Keratinocyte (primary cell): ENCODE measurements around the gene CLDN9. TPM values are rescaled to one million over a fixed set of nuclear protein-coding genes. Genes with fewer than 3 reads are reported as not detected.

ENCODE experiments used
- DNase-seq: peaks from one replicate; pipeline ENCODE4 v3.0.0-alpha.2; 2011; ENCODE audit warnings: low read depth, missing footprints, low spot score
- FAIRE-seq: peaks from 2 replicates; lab custom pipeline; 2011; peaks lifted over from hg19 to GRCh38; lab: Jason Lieb, UNC
- H2AFZ ChIP-seq: 2 replicates; pipeline ENCODE4 v1.6.0; 2012; ENCODE audit warnings: low read length, control low read depth, inconsistent platforms; ENCODE audit not compliant: control insufficient read depth
- H3K27ac ChIP-seq: 2 replicates; pipeline ENCODE4 v1.5.1; 2011; ENCODE audit warnings: low read length; ENCODE audit not compliant: control insufficient read depth, insufficient read depth
- H3K27me3 ChIP-seq: 3 replicates; pipeline ENCODE4 v1.6.0; 2011; ENCODE audit warnings: low read length; ENCODE audit not compliant: control insufficient read depth, insufficient read depth; ENCODE audit errors: extremely low read depth
- H3K36me3 ChIP-seq, 2 experiments: 2 replicates in 1 of 2; 3 replicates in 1 of 2; pipeline ENCODE4 v1.5.1; 2011; ENCODE audit warnings: low read length in 2 of 2, mild to moderate bottlenecking in 1 of 2; ENCODE audit not compliant: control insufficient read depth in 2 of 2, insufficient read depth in 2 of 2; ENCODE audit errors: extremely low read depth in 1 of 2
- H3K4me1 ChIP-seq: 3 replicates; pipeline ENCODE4 v1.5.1; 2011; ENCODE audit warnings: low read length; ENCODE audit not compliant: control insufficient read depth, insufficient read depth; ENCODE audit errors: extremely low read depth
- H3K4me2 ChIP-seq: 3 replicates; pipeline ENCODE4 v1.6.0; 2011; ENCODE audit warnings: low read depth, low read length; ENCODE audit not compliant: control insufficient read depth, insufficient read depth; ENCODE audit errors: extremely low read depth
- H3K4me3 ChIP-seq, 3 experiments: fragments of 200-600 bp in 1 of 3; sonication (generic) in 1 of 3; 2 replicates in 2 of 3; 3 replicates in 1 of 3; pipeline ENCODE4 v1.5.1; 2011 to 2016; ENCODE audit warnings: low read length in 3 of 3, mild to moderate bottlenecking in 3 of 3, control low read depth in 2 of 3, inconsistent platforms in 1 of 3, low read depth in 1 of 3, mixed read lengths in 1 of 3, mixed run types in 1 of 3, moderate library complexity in 1 of 3; ENCODE audit not compliant: control insufficient read depth in 2 of 3, insufficient read depth in 2 of 3; ENCODE audit errors: extremely low read depth in 1 of 3
- H3K79me2 ChIP-seq: 2 replicates; pipeline ENCODE4 v1.6.0; 2012; ENCODE audit warnings: low read length; ENCODE audit not compliant: control insufficient read depth, insufficient read depth
- H3K9ac ChIP-seq: 3 replicates; pipeline ENCODE4 v1.6.0; 2011; ENCODE audit warnings: low read length; ENCODE audit not compliant: control insufficient read depth, insufficient read depth; ENCODE audit errors: extremely low read depth
- H3K9me1 ChIP-seq: 3 replicates; pipeline ENCODE4 v1.6.0; 2011; ENCODE audit warnings: low read length; ENCODE audit not compliant: control insufficient read depth, insufficient read depth; ENCODE audit errors: extremely low read depth
- H3K9me3 ChIP-seq: 2 replicates; pipeline ENCODE4 v1.5.1; 2012; ENCODE audit warnings: low read depth, low read length; ENCODE audit not compliant: control insufficient read depth
- H4K20me1 ChIP-seq: 3 replicates; pipeline ENCODE4 v1.6.0; 2011; ENCODE audit warnings: low read length; ENCODE audit not compliant: control insufficient read depth, insufficient read depth; ENCODE audit errors: extremely low read depth
- EZH2 ChIP-seq: IDR thresholded peaks from one replicate; pipeline ENCODE4 v1.6.1; 2012; ENCODE audit warnings: inconsistent platforms, mild to moderate bottlenecking, low read length, moderate library complexity
- dilution Hi-C: fragments of 300-500 bp; cut with MboI; formaldehyde crosslinking; loops from one replicate; pipeline ENCODE4 v1.7.0; 2020; ENCODE audit warnings: low sequenced_read_pairs; ENCODE audit not compliant: extremely low pct_ligation_motif_present
- polyA plus RNA-seq, 5 experiments: library from polyadenylated mRNA; depleted of rRNA in 3 of 5; stranded (reverse) in 3 of 5; stranded (forward) in 1 of 5; unstranded in 1 of 5; fragments of >200 nt; gene quantifications; 1 replicate in 1 of 5; 2 replicates in 3 of 5; 3 replicates in 1 of 5; pipeline versions ENCODE4 v1.2.1 to v1.2.3, GENCODE V29; 2011 to 2012; ENCODE audit warnings: missing spikeins in 2 of 5, low read depth in 1 of 5, low replicate concordance in 1 of 5
- TF ChIP-seq, protein P1 (sequence below), 3 experiments: IDR thresholded peaks in 1 of 3; conservative IDR thresholded peaks in 1 of 3; optimal IDR thresholded peaks in 1 of 3; 2 replicates in 2 of 3; 3 replicates in 1 of 3; pipeline versions ENCODE3 to v1.5.1; 2011; ENCODE audit warnings: low read length in 3 of 3, mild to moderate bottlenecking in 3 of 3, moderate library complexity in 2 of 3, control low read depth in 1 of 3, inconsistent platforms in 1 of 3; ENCODE audit not compliant: insufficient read depth in 2 of 3; ENCODE audit errors: extremely low read depth in 1 of 3

The CLDN9 gene
- polyA plus RNA-seq, 1 donor (not counting 4 experiments of a cell fraction or from before 2014, with no cell fraction given), result not detected

DNA sequence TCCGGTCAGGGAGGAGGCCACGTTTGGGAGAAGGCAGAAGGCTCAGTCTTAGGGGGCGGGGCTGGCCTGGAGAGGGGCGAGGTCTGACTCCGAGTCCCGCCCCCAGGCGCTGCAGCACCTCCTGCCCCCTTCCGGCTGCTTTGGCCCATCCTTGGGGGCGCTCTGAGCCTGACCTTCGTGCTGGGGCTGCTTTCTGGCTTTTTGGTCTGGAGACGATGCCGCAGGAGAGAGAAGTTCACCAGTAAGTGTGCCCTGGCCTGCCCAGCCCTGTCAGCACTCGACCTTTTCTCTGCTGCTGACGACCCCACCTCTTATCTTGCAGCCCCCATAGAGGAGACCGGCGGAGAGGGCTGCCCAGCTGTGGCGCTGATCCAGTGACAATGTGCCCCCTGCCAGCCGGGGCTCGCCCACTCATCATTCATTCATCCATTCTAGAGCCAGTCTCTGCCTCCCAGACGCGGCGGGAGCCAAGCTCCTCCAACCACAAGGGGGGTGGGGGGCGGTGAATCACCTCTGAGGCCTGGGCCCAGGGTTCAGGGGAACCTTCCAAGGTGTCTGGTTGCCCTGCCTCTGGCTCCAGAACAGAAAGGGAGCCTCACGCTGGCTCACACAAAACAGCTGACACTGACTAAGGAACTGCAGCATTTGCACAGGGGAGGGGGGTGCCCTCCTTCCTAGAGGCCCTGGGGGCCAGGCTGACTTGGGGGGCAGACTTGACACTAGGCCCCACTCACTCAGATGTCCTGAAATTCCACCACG, 8.9 kb downstream of the CLDN9 start:
- Histone ChIP-seq H3K4me2 (peak overlapping the region; percentile 81), H3K9ac (peak overlapping the region; percentile 97), H3K36me3 (peaks cover 10 to 27% of the 10 kb centered on the region in 2 experiments), H3K79me2 (no peaks in the 10 kb centered on the region), H4K20me1 (no peaks in the 10 kb centered on the region), H3K4me3 (peak overlapping the region; percentile 80 to 85 (median 84)), H3K4me1 (peaks cover 25% of the 10 kb centered on the region), H3K9me3 (no peaks in the 10 kb centered on the region), H2AFZ (no peak overlapping the region), H3K27me3 (no peaks in the 10 kb centered on the region), H3K27ac (peak overlapping the region; percentile 97), H3K9me1 (no peaks in the 10 kb centered on the region)
- dilution Hi-C loops, result no loop called here
- FAIRE-seq (peak; percentile 9), DNase-seq (no peak)
- TF ChIP-seq, protein P1, sequence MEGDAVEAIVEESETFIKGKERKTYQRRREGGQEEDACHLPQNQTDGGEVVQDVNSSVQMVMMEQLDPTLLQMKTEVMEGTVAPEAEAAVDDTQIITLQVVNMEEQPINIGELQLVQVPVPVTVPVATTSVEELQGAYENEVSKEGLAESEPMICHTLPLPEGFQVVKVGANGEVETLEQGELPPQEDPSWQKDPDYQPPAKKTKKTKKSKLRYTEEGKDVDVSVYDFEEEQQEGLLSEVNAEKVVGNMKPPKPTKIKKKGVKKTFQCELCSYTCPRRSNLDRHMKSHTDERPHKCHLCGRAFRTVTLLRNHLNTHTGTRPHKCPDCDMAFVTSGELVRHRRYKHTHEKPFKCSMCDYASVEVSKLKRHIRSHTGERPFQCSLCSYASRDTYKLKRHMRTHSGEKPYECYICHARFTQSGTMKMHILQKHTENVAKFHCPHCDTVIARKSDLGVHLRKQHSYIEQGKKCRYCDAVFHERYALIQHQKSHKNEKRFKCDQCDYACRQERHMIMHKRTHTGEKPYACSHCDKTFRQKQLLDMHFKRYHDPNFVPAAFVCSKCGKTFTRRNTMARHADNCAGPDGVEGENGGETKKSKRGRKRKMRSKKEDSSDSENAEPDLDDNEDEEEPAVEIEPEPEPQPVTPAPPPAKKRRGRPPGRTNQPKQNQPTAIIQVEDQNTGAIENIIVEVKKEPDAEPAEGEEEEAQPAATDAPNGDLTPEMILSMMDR (optimal IDR thresholded peaks at IDR 0.05 in 1 of 3, IDR thresholded peaks at IDR 0.05 in 1 of 3, conservative IDR thresholded peaks at IDR 0.05 in 1 of 3; ENCODE audit: extremely low read depth in 1 of 3, insufficient read depth in 2 of 3, low read length in 3 of 3), result peak in 2 of 3 experiments; percentile 32 to 45
- TF ChIP-seq EZH2, result no peak

DNA sequence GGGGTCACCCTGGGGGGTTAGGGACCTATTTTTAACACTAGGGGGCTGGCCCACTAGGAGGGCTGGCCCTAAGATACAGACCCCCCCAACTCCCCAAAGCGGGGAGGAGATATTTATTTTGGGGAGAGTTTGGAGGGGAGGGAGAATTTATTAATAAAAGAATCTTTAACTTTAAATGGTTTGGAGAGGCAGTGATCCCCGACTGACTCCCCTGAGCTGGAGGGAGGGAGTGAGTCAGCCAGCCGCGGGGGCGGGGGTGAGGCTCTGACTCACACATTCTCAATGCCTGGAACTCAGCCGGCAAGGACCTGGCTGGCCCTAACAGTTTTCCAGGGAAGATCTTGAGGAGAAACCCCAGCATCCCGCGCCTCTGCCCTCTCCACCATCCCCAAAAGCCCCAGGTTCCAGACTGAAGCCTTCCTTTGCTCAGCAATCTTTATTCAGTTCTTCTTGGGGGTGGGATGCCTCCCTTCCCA, 9.5 kb downstream of the CLDN9 start:
- dilution Hi-C loops, result no loop called here
- no peaks in the 10 kb centered on the region for H3K9me1 ChIP-seq
- peak; percentile 80 for FAIRE-seq
- DNase-seq, result no peak
- H3K4me2 ChIP-seq, result peak overlapping the region; percentile 81
- H3K4me3 ChIP-seq, result peak overlapping the region; percentile 80 to 85 (median 84)
- no peak for TF ChIP-seq EZH2
- TF ChIP-seq, protein P1 (optimal IDR thresholded peaks at IDR 0.05 in 1 of 3, IDR thresholded peaks at IDR 0.05 in 1 of 3, conservative IDR thresholded peaks at IDR 0.05 in 1 of 3; ENCODE audit: extremely low read depth in 1 of 3, insufficient read depth in 2 of 3, low read length in 3 of 3), result no peak
- no peaks in the 10 kb centered on the region for H4K20me1 ChIP-seq
- H3K79me2 ChIP-seq, result no peaks in the 10 kb centered on the region
- H3K27ac ChIP-seq, result peak overlapping the region; percentile 97
- H3K9me3 ChIP-seq, result no peaks in the 10 kb centered on the region
- peaks cover 25% of the 10 kb centered on the region for H3K4me1 ChIP-seq
- H3K27me3 ChIP-seq, result no peaks in the 10 kb centered on the region
- H3K36me3 ChIP-seq, result peaks cover 14 to 28% of the 10 kb centered on the region in 2 experiments
- H3K9ac ChIP-seq, result peak overlapping the region; percentile 97
- H2AFZ ChIP-seq, result no peak overlapping the region
